ENCODE measurements around the gene ACTMAP. TPM values are rescaled to one million over a fixed set of nuclear protein-coding genes. Genes with fewer than 3 reads are reported as not detected.
"Not testable (repeated sequence)": the region's sequence is repeated elsewhere in the genome, so short reads cannot be mapped to it uniquely, and the experiment has no call there.

Gene ACTMAP
- polyA plus RNA-seq, 10 donors = 7.1 to 12.4 (median 10.1) TPM

- DNase-seq = peak; percentile 94 to 97 (median 95)
Observed at GRCh38 chr19:40776932-40777644, 26.8 kb upstream of the ACTMAP start.

GRCh38 chr19:40776364-40776763 is 26.1 kb upstream of the ACTMAP start:
- no peak for DNase-seq

GRCh38 chr19:40775632-40776022 is 25.4 kb upstream of the ACTMAP start:
- no peak for DNase-seq

- DNase-seq = no peak
Observed at GRCh38 chr19:40774916-40775631, 24.8 kb upstream of the ACTMAP start, which contains the start of gene MIA. Gene MIA, plus strand, starts transcription at chr19:40775521. Its CDS starts 22 bp downstream, at chr19:40775543.

GRCh38 chr19:40771101-40771862 is 21.0 kb upstream of the ACTMAP start:
- DNase-seq = not testable (repeated sequence)

- DNase-seq = no peak
Observed at GRCh38 chr19:40768869-40769268, 18.6 kb upstream of the ACTMAP start.

- DNase-seq = not testable (repeated sequence)
Observed at GRCh38 chr19:40766385-40766784, 16.1 kb upstream of the ACTMAP start.

GRCh38 chr19:40763963-40764362 is 13.7 kb upstream of the ACTMAP start:
- DNase-seq = no peak

GRCh38 chr19:40763526-40763925 is 13.2 kb upstream of the ACTMAP start:
- DNase-seq = no peak

GRCh38 chr19:40762754-40763470 is 12.6 kb upstream of the ACTMAP start:
- no peak for DNase-seq

GRCh38 chr19:40759352-40759751 is 9.1 kb upstream of the ACTMAP start:
- DNase-seq = no peak

- DNase-seq = no peak
Observed at GRCh38 chr19:40758491-40758890, 8.2 kb upstream of the ACTMAP start.

- no peak for DNase-seq
Observed at GRCh38 chr19:40756502-40757110, 6.3 kb upstream of the ACTMAP start.

GRCh38 chr19:40755791-40756190 is 5.5 kb upstream of the ACTMAP start:
- DNase-seq = no peak

GRCh38 chr19:40755248-40755624 is 5.0 kb upstream of the ACTMAP start:
- DNase-seq = no peak

- DNase-seq = no peak
Observed at GRCh38 chr19:40754611-40755247, 4.5 kb upstream of the ACTMAP start.

- no peak for DNase-seq
Observed at GRCh38 chr19:40752257-40752781, 2.0 kb upstream of the ACTMAP start.

- peak; percentile 98 to 100 (median 98) for DNase-seq
Observed at GRCh38 chr19:40750874-40751537, 729 bp upstream of the ACTMAP start, which contains the start of gene SNRPA. Gene SNRPA, plus strand, starts transcription at chr19:40751203. Its CDS starts 206 bp downstream, at chr19:40751409.

GRCh38 chr19:40747536-40747935 is 2.7 kb downstream of the ACTMAP start:
- DNase-seq = no peak

- no peak for DNase-seq
Observed at GRCh38 chr19:40745402-40745780, 4.9 kb downstream of the ACTMAP start.

Measured in muscle of back (tissue), 11 donors.